ENCODE data around the gene ARID5A. TPM values are rescaled to one million over a fixed set of nuclear protein-coding genes. Genes with fewer than 3 reads are reported as not detected.
A peak's percentile ranks its signal among the peaks of the same experiment; 100 is the strongest.

ARID5A gene
- polyA plus RNA-seq, 3 donors, result 27.8 to 38.8 (median 37.7) TPM

DNA sequence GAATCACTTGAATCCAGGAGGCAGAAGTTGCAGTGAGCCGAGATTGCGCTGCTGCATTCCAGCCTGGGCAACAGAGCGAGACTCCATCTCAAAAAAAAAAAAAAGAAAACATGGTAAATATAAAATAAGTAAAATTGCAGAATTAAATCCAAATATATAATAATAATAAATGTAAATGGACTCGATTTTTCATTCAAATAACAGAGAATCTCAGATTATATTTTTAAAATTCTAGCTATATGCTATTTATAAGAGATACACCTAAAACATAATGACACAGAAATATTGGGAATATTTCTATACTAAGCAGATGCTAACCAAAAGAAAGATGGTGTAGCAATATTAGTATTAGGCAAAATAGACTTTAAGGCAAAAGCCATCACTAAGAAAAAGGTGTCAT is 16.3 kb upstream of the ARID5A start:
- no CpG with 5 or more reads among the region's 4 CpGs for WGBS (ENCODE audit: insufficient coverage)
- H3K4me1 Mint-ChIP-seq, result peaks cover 7% of the 10 kb centered on the region
- H3K27ac Mint-ChIP-seq, result no peak overlapping the region
- peaks cover 0 to 4% of the 10 kb centered on the region in 2 donors for H3K9me3 ChIP-seq (replicated peaks in 1 of 2; ENCODE audit: control insufficient read depth in 1 of 2, insufficient read depth in 1 of 2, low read length in 2 of 2)
- H3K9ac ChIP-seq (ENCODE audit: insufficient read depth, low read length, poor library complexity, severe bottlenecking), result no peak overlapping the region
- no peak overlapping the region for H3K27ac ChIP-seq (ENCODE audit: low read depth in 1 of 2, low read length in 2 of 2)
- peaks cover 7 to 15% (median 11%) of the 10 kb centered on the region in 7 donors for H3K9me3 Mint-ChIP-seq
- DNase-seq, result no peak
- peaks cover 0 to 2% of the 10 kb centered on the region in 2 donors for H3K27me3 ChIP-seq (ENCODE audit: control insufficient read depth in 2 of 2, insufficient read depth in 2 of 2, low read length in 2 of 2)
- H3K4me1 ChIP-seq (ENCODE audit: control insufficient read depth in 1 of 2, insufficient read depth in 2 of 2, low read length in 2 of 2), result no peaks in the 10 kb centered on the region
- no peak overlapping the region for H3K4me3 ChIP-seq (replicated peaks in 1 of 3; ENCODE audit: low read depth in 2 of 3, low read length in 3 of 3)
- H3K27me3 Mint-ChIP-seq (ENCODE audit: low read depth in 3 of 3), result peaks cover 4 to 9% (median 7%) of the 10 kb centered on the region in 3 donors
- intact Hi-C loops (cut with micrococcal nuclease), result no loop called here
- no peak overlapping the region for H3K4me2 ChIP-seq (replicated peaks; ENCODE audit: extremely low read depth, low read length, poor library complexity, severe bottlenecking)
- H3K79me2 ChIP-seq (ENCODE audit: insufficient read depth, low read length), result no peaks in the 10 kb centered on the region
- H3K4me3 Mint-ChIP-seq, result no peak overlapping the region
- no peaks in the 10 kb centered on the region for H3K36me3 ChIP-seq (replicated peaks in 1 of 2; ENCODE audit: control insufficient read depth in 1 of 2, insufficient read depth in 2 of 2, low read length in 2 of 2)
- TF ChIP-seq, protein P1, sequence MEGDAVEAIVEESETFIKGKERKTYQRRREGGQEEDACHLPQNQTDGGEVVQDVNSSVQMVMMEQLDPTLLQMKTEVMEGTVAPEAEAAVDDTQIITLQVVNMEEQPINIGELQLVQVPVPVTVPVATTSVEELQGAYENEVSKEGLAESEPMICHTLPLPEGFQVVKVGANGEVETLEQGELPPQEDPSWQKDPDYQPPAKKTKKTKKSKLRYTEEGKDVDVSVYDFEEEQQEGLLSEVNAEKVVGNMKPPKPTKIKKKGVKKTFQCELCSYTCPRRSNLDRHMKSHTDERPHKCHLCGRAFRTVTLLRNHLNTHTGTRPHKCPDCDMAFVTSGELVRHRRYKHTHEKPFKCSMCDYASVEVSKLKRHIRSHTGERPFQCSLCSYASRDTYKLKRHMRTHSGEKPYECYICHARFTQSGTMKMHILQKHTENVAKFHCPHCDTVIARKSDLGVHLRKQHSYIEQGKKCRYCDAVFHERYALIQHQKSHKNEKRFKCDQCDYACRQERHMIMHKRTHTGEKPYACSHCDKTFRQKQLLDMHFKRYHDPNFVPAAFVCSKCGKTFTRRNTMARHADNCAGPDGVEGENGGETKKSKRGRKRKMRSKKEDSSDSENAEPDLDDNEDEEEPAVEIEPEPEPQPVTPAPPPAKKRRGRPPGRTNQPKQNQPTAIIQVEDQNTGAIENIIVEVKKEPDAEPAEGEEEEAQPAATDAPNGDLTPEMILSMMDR (IDR thresholded peaks at IDR 0.05), result no peak
- H4K20me1 ChIP-seq (ENCODE audit: insufficient read depth, low read length), result no peaks in the 10 kb centered on the region
- H2AFZ ChIP-seq (ENCODE audit: insufficient read depth, low read depth, low read length, poor library complexity, severe bottlenecking), result no peak overlapping the region
- H3K36me3 Mint-ChIP-seq, result no peaks in the 10 kb centered on the region

DNA sequence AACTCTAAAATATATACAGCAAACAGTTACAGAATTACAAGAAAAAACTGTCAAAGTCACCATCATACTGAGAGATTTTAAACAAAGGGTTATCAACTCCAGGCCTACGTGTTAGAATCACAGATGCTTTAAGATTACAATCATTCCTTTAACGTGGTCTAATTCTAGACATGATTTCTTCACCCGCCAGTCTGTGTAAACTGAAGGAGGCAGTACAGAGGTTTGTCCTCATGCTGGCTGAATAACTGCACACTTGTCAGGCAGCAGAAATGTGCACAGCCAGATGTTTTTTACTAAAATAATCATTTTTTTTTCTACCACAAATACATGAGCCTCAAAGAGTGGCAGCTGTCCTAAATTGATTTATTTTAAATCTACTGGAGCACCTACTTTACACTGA is 15.9 kb upstream of the ARID5A start:
- no peak overlapping the region for H3K4me2 ChIP-seq (replicated peaks; ENCODE audit: extremely low read depth, low read length, poor library complexity, severe bottlenecking)
- no peaks in the 10 kb centered on the region for H3K4me1 ChIP-seq (ENCODE audit: control insufficient read depth in 1 of 2, insufficient read depth in 2 of 2, low read length in 2 of 2)
- no peaks in the 10 kb centered on the region for H3K36me3 Mint-ChIP-seq
- H3K27me3 ChIP-seq (ENCODE audit: control insufficient read depth in 2 of 2, insufficient read depth in 2 of 2, low read length in 2 of 2), result peaks cover 0 to 2% of the 10 kb centered on the region in 2 donors
- no peaks in the 10 kb centered on the region for H3K36me3 ChIP-seq (replicated peaks in 1 of 2; ENCODE audit: control insufficient read depth in 1 of 2, insufficient read depth in 2 of 2, low read length in 2 of 2)
- H3K27me3 Mint-ChIP-seq (ENCODE audit: low read depth in 3 of 3), result peaks cover 5 to 11% (median 7%) of the 10 kb centered on the region in 3 donors
- no peak overlapping the region for H3K4me3 Mint-ChIP-seq
- H3K79me2 ChIP-seq (ENCODE audit: insufficient read depth, low read length), result no peaks in the 10 kb centered on the region
- no peak overlapping the region for H3K9ac ChIP-seq (ENCODE audit: insufficient read depth, low read length, poor library complexity, severe bottlenecking)
- H2AFZ ChIP-seq (ENCODE audit: insufficient read depth, low read depth, low read length, poor library complexity, severe bottlenecking), result no peak overlapping the region
- DNase-seq, result no peak
- H3K4me3 ChIP-seq (replicated peaks in 1 of 3; ENCODE audit: low read depth in 2 of 3, low read length in 3 of 3), result no peak overlapping the region
- H4K20me1 ChIP-seq (ENCODE audit: insufficient read depth, low read length), result no peaks in the 10 kb centered on the region
- no peak overlapping the region for H3K27ac ChIP-seq (ENCODE audit: low read depth in 1 of 2, low read length in 2 of 2)
- intact Hi-C loops (cut with micrococcal nuclease), result no loop called here
- H3K4me1 Mint-ChIP-seq, result peaks cover 7% of the 10 kb centered on the region
- peaks cover 0 to 4% of the 10 kb centered on the region in 2 donors for H3K9me3 ChIP-seq (replicated peaks in 1 of 2; ENCODE audit: control insufficient read depth in 1 of 2, insufficient read depth in 1 of 2, low read length in 2 of 2)
- TF ChIP-seq, protein P1 (IDR thresholded peaks at IDR 0.05), result peak; percentile 9
- H3K27ac Mint-ChIP-seq, result no peak overlapping the region
- no CpG with 5 or more reads among the region's 3 CpGs for WGBS (ENCODE audit: insufficient coverage)
- H3K9me3 Mint-ChIP-seq, result peaks cover 7 to 15% (median 12%) of the 10 kb centered on the region in 7 donors
